Mesothelial cell of epicardium (in vitro differentiated cells): Measurements from ENCODE around the gene DEGS2. TPM values are rescaled to one million over a fixed set of nuclear protein-coding genes. Genes with fewer than 3 reads are reported as not detected.

ENCODE experiments used
- DNase-seq, 2 experiments: peaks; one replicate each; pipeline ENCODE4 v3.0.0; 2021; ENCODE audit warnings: low spot score in 2 of 2; ENCODE audit not compliant: unreplicated experiment in 2 of 2
- H3K27ac Mint-ChIP-seq: 2 replicates; pipeline ENCODE4 v1.8.0; 2021; ENCODE audit warnings: mixed read lengths
- H3K27me3 Mint-ChIP-seq: 2 replicates; pipeline ENCODE4 v1.8.0; 2021; ENCODE audit warnings: low read depth, mixed read lengths
- H3K36me3 Mint-ChIP-seq: 2 replicates; pipeline ENCODE4 v1.8.0; 2021; ENCODE audit warnings: mixed read lengths
- H3K4me1 Mint-ChIP-seq: 2 replicates; pipeline ENCODE4 v1.8.0; 2021; ENCODE audit warnings: mixed read lengths
- H3K4me3 Mint-ChIP-seq: 2 replicates; pipeline ENCODE4 v1.8.0; 2021; ENCODE audit warnings: mild to moderate bottlenecking, moderate library complexity, mixed read lengths
- H3K9me3 Mint-ChIP-seq: 2 replicates; pipeline ENCODE4 v1.8.0; 2021; ENCODE audit warnings: mixed read lengths
- total RNA-seq: library from RNA; stranded (reverse); gene quantifications from 3 replicates; pipeline ENCODE4 v1.2.1, GENCODE V29; 2021
- TF ChIP-seq, protein P1 (sequence below): fragments of 200-600 bp; sonication (generic); IDR thresholded peaks from one replicate; pipeline ENCODE4 v1.5.0; 2021; ENCODE audit warnings: antibody characterized with exemption; ENCODE audit not compliant: unreplicated experiment

The DEGS2 gene
- total RNA-seq, 1 donor from 2014 or later = 2.1 TPM

DNA sequence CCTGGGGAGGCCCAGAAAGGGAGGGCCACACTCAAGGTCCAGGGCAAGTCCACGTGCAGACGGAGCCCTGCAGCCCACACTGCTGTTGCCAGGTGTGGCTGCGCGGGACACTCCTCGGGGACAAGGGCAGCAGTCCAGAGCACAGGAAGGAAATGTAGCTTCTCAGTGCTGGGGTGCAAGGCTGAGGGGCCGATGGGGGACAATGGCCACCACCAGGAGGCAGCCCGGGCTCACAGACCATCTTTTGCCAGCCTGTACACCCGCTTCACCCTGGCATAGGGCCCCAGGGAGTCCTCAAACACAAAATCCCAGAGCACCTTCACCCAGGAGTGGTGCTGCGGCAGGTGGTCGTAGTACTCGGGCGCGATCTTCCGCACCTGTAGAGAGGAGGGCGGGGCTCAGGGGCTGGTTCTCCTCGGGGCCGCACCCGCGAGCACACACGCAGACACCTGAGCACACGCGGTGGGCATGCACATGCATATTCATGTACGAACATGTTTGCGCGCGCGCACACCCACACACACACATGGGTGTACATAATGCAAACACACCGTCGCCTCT, 12.8 kb downstream of the DEGS2 start:
- no peak overlapping the region for H3K4me3 Mint-ChIP-seq
- no peaks in the 10 kb centered on the region for H3K9me3 Mint-ChIP-seq
- peaks cover 4% of the 10 kb centered on the region for H3K36me3 Mint-ChIP-seq
- TF ChIP-seq, protein P1, sequence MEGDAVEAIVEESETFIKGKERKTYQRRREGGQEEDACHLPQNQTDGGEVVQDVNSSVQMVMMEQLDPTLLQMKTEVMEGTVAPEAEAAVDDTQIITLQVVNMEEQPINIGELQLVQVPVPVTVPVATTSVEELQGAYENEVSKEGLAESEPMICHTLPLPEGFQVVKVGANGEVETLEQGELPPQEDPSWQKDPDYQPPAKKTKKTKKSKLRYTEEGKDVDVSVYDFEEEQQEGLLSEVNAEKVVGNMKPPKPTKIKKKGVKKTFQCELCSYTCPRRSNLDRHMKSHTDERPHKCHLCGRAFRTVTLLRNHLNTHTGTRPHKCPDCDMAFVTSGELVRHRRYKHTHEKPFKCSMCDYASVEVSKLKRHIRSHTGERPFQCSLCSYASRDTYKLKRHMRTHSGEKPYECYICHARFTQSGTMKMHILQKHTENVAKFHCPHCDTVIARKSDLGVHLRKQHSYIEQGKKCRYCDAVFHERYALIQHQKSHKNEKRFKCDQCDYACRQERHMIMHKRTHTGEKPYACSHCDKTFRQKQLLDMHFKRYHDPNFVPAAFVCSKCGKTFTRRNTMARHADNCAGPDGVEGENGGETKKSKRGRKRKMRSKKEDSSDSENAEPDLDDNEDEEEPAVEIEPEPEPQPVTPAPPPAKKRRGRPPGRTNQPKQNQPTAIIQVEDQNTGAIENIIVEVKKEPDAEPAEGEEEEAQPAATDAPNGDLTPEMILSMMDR = no peak
- H3K27ac Mint-ChIP-seq = no peak overlapping the region
- H3K4me1 Mint-ChIP-seq = peaks cover 20% of the 10 kb centered on the region
- no peak for DNase-seq
- no peaks in the 10 kb centered on the region for H3K27me3 Mint-ChIP-seq

DNA sequence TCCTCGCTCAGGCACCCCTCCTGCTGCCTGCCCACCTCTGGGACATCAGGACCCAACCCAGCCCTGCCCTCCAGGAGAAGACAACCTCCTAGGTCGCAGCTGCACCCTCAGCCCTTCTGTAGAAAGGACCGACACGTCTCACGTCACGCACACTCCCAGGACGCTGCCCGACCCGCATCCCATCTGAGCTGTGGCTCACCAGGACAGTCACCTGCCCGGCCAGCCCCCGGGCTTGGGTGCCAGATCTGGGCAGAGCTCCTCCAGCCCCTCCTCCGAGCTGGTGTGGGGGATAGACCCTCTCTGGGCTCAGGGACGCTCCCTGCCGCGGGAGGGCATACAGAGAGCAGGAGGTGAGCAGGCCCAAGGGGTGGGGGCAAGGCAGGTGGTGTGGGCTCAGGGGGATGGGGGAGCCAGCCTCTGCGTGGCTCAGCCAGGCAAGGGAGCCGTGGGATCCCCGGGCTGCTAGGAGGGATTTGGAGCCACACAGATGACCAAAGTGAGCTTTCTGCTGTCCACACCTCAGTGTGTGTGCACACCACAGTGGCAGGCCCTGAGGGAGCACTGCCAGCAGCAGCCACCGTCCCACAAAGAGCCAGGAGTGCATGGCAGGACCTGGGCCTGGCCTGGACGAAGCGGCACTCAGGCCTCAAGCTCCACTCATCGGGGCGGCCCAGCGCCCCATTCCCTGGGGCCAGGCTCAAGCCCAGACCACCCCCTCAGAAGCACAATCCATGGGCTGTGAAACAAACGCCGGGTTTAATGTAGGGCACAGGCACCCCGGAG, 13.6 kb downstream of the DEGS2 start:
- no peak overlapping the region for H3K4me3 Mint-ChIP-seq
- TF ChIP-seq, protein P1 = no peak

DNA sequence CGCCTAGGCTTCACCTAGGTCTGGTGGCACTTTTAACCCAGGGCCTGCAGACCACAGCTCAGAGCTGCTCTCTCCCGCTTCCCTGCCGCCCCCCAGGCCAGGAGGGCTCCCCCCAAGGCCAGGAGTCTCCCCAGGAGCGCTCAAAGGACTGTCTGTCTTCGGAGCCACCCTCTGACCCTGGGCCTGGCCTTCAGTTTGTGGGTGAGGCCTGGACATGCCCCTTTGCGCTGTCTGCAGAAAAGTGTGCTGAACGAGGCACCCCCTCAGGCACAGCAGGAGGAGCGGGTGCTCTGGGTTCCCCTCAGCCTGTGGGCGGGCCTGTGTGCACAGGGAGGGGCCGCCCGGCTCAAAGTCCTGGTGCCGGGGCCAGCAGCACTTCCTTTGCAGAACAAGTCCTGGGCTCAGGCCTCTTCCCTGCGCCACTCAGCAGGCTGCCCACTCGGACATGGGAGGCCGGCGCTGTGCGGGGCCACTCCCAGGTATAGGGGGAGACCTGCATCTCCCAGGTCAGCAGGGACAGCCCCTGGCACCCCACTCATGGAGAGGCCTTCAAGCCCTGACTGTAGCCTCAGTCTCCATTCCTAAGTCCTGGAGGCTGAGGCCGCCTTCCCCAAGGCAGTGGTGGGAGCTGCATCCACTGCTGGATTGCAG, 14.3 kb downstream of the DEGS2 start:
- no peak for DNase-seq
- H3K36me3 Mint-ChIP-seq = peaks cover 4% of the 10 kb centered on the region
- peaks cover 32% of the 10 kb centered on the region for H3K4me1 Mint-ChIP-seq
- H3K4me3 Mint-ChIP-seq = no peak overlapping the region
- TF ChIP-seq, protein P1 = no peak
- no peak overlapping the region for H3K27ac Mint-ChIP-seq
- H3K9me3 Mint-ChIP-seq = no peaks in the 10 kb centered on the region
- H3K27me3 Mint-ChIP-seq = no peaks in the 10 kb centered on the region

More for the DNA sequence above, 13.6 kb downstream of the DEGS2 start:
- no peak overlapping the region for H3K27ac Mint-ChIP-seq
- no peaks in the 10 kb centered on the region for H3K27me3 Mint-ChIP-seq
- peaks cover 25% of the 10 kb centered on the region for H3K4me1 Mint-ChIP-seq
- DNase-seq = no peak
- peaks cover 4% of the 10 kb centered on the region for H3K36me3 Mint-ChIP-seq
- no peaks in the 10 kb centered on the region for H3K9me3 Mint-ChIP-seq

GRCh38 chr14:100144645-100144995, 14.8 kb downstream of the DEGS2 start:
- no peak overlapping the region for H3K27ac Mint-ChIP-seq
- TF ChIP-seq, protein P1 = no peak
- no peaks in the 10 kb centered on the region for H3K9me3 Mint-ChIP-seq
- DNase-seq = no peak
- peaks cover 5% of the 10 kb centered on the region for H3K36me3 Mint-ChIP-seq
- H3K4me3 Mint-ChIP-seq = no peak overlapping the region
- H3K4me1 Mint-ChIP-seq = peaks cover 29% of the 10 kb centered on the region
- H3K27me3 Mint-ChIP-seq = no peaks in the 10 kb centered on the region

GRCh38 chr14:100143934-100144333, 15.5 kb downstream of the DEGS2 start:
- H3K4me3 Mint-ChIP-seq = no peak overlapping the region

More at GRCh38 chr14:100143934-100144333, 15.5 kb downstream of the DEGS2 start:
- no peak overlapping the region for H3K27ac Mint-ChIP-seq
- TF ChIP-seq, protein P1 = no peak
- H3K4me1 Mint-ChIP-seq = peaks cover 30% of the 10 kb centered on the region
- DNase-seq = no peak
- peaks cover 8% of the 10 kb centered on the region for H3K36me3 Mint-ChIP-seq
- H3K9me3 Mint-ChIP-seq = no peaks in the 10 kb centered on the region
- no peaks in the 10 kb centered on the region for H3K27me3 Mint-ChIP-seq
